H1 (cell line): Measurements from ENCODE around the gene CYYR1. TPM values are rescaled to one million over a fixed set of nuclear protein-coding genes. Genes with fewer than 3 reads are reported as not detected.

Experiments
- NRF1 ChIP-seq: IDR thresholded peaks from 2 replicates; pipeline ENCODE4 v1.6.1; 2011; ENCODE audit warnings: mild to moderate bottlenecking, low read depth, low read length, improper control_type of control experiment
- polyA plus RNA-seq, 7 experiments: library from polyadenylated mRNA; depleted of rRNA in 3 of 7; stranded (reverse) in 5 of 7; unstranded in 2 of 7; fragments of >200 nt in 5 of 7; fragments of 200-250 nt in 2 of 7; gene quantifications; 1 replicate in 5 of 7; 2 replicates in 1 of 7; 4 replicates in 1 of 7; pipeline versions ENCODE4 v1.2.1 to v1.2.3, GENCODE V29; 2011 to 2013; ENCODE audit warnings: missing spikeins in 2 of 7, mixed read lengths in 2 of 7
- total RNA-seq: library from RNA; stranded (reverse); fragmentation: NEBNext Ultra II Directional; extraction: Animal tissue kit (Norgen Biotek cat#: 25700); gene quantifications from 2 replicates; pipeline ENCODE4 v1.2.1, GENCODE V29; 2021

Gene CYYR1
- total and polyA plus RNA-seq, 2 of the 8 experiments (the other 6 are each of a cell fraction or from before 2014, with no cell fraction given) = 12.2 to 37.9 TPM

DNA sequence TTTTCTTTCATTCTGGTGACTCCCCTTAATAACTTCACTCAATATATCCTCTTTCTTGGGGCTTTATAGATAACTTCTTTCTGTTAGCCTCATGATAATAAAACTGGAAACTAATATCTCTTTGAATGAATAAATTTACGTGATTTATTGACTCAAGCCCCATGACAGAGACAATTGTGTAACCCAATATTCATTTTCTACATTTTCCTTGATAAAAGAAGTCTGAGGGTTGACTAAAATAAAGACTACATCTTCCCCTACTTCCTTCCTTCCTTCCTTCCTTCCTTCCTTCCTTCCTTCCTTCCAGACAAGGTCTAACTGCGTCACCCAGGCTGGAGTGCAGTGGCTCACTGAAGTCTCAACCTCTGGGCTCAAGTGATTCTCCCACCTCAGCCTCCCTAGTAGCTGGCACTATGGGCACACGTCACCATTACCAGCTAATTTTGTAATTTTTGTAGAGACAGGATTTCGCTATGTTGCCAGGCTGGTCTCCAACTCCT lies 85.1 kb downstream of the CYYR1 start (continued):
- no peak for TF ChIP-seq NRF1
